GM21390 (cell line): ENCODE results near the gene PTPN7.
"Not testable (repeated sequence)": the region's sequence is repeated elsewhere in the genome, so short reads cannot be mapped to it uniquely, and the experiment has no call there.

Experiments
- ATAC-seq: cut with Tn5 transposase; IDR thresholded peaks from one replicate; pipeline ENCODE4 v1.9.1; 2021; ENCODE audit not compliant: unreplicated experiment

Gene PTPN7

GRCh38 chr1:202189918-202190715 is 29.7 kb upstream of the PTPN7 start:
- no peak for ATAC-seq

- no peak for ATAC-seq
Measured at GRCh38 chr1:202189001-202189790, 28.8 kb upstream of the PTPN7 start.

GRCh38 chr1:202187697-202188407 is 27.4 kb upstream of the PTPN7 start:
- ATAC-seq, result no peak

GRCh38 chr1:202187041-202187671 is 26.8 kb upstream of the PTPN7 start:
- ATAC-seq, result no peak

- no peak for ATAC-seq
Measured at GRCh38 chr1:202186327-202186726, 25.9 kb upstream of the PTPN7 start.

GRCh38 chr1:202184750-202185460 is 24.5 kb upstream of the PTPN7 start:
- ATAC-seq, result no peak

- ATAC-seq, result no peak
Measured at GRCh38 chr1:202182040-202182877, 21.9 kb upstream of the PTPN7 start.

GRCh38 chr1:202181586-202181985 is 21.2 kb upstream of the PTPN7 start:
- ATAC-seq, result no peak

- not testable (repeated sequence) for ATAC-seq
Measured at GRCh38 chr1:202180751-202181139, 20.3 kb upstream of the PTPN7 start.

- ATAC-seq, result no peak
Measured at GRCh38 chr1:202179828-202180750, 19.7 kb upstream of the PTPN7 start.

GRCh38 chr1:202176949-202177927 is 16.8 kb upstream of the PTPN7 start:
- no peak for ATAC-seq

GRCh38 chr1:202173993-202174392 is 13.6 kb upstream of the PTPN7 start:
- ATAC-seq, result no peak

- no peak for ATAC-seq
Measured at GRCh38 chr1:202172015-202172355, 11.6 kb upstream of the PTPN7 start.

- ATAC-seq, result no peak
Measured at GRCh38 chr1:202171292-202172014, 11.1 kb upstream of the PTPN7 start.

GRCh38 chr1:202170726-202171125 is 10.3 kb upstream of the PTPN7 start:
- ATAC-seq, result no peak

GRCh38 chr1:202168861-202169260 is 8.5 kb upstream of the PTPN7 start:
- ATAC-seq, result no peak
